Loucy (cell line): ENCODE data around the gene BRAF.

Source experiments
- H2AFZ ChIP-seq: fragments of 200-600 bp; sonication (generic); 2 replicates; pipeline ENCODE4 v1.6.0; 2016; ENCODE audit warnings: antibody characterized with exemption, mild to moderate bottlenecking, low read length, moderate library complexity
- H3F3A ChIP-seq: fragments of 200-600 bp; 2 replicates; pipeline ENCODE4 v1.6.0; 2016; ENCODE audit warnings: antibody characterized with exemption, low read depth, mild to moderate bottlenecking
- H3K27me3 ChIP-seq: fragments of 200-600 bp; sonication (generic); 2 replicates; pipeline ENCODE4 v1.6.1; 2014; ENCODE audit warnings: low read length, mild to moderate bottlenecking; ENCODE audit not compliant: insufficient read depth, poor library complexity, severe bottlenecking
- H3K36me3 ChIP-seq: fragments of 200-600 bp; sonication (generic); 2 replicates; pipeline ENCODE4 v1.6.1; 2016; ENCODE audit warnings: low read length; ENCODE audit not compliant: insufficient read depth
- H3K4me1 ChIP-seq: fragments of 200-600 bp; sonication (generic); 2 replicates; pipeline ENCODE4 v1.5.1; 2014; ENCODE audit warnings: low read length, mild to moderate bottlenecking; ENCODE audit not compliant: insufficient read depth, poor library complexity, severe bottlenecking
- H3K4me2 ChIP-seq: fragments of 200-600 bp; sonication (generic); 2 replicates; pipeline ENCODE4 v1.6.0; 2014; ENCODE audit warnings: antibody characterized with exemption, low read length, low read depth, mild to moderate bottlenecking; ENCODE audit not compliant: poor library complexity, severe bottlenecking
- H3K4me3 ChIP-seq: fragments of 200-600 bp; sonication (generic); 2 replicates; pipeline ENCODE4 v1.5.1; 2014; ENCODE audit warnings: low read length, mild to moderate bottlenecking, mixed read lengths; ENCODE audit not compliant: poor library complexity, severe bottlenecking
- H3K79me2 ChIP-seq: fragments of 200-600 bp; sonication (generic); 2 replicates; pipeline ENCODE4 v1.6.1; 2014; ENCODE audit warnings: low read length; ENCODE audit not compliant: insufficient read depth
- H3K9ac ChIP-seq: fragments of 200-600 bp; sonication (generic); 2 replicates; pipeline ENCODE4 v1.6.0; 2014; ENCODE audit warnings: mild to moderate bottlenecking, low read depth, low read length, moderate library complexity; ENCODE audit not compliant: poor library complexity, severe bottlenecking
- H3K9me2 ChIP-seq: fragments of 200-600 bp; sonication (generic); replicated peaks from 2 replicates; pipeline ENCODE4 v1.6.1; 2016; ENCODE audit warnings: low read depth, low read length, mixed read lengths
- H3K9me3 ChIP-seq: fragments of 200-600 bp; sonication (generic); 2 replicates; pipeline ENCODE4 v1.6.1; 2014; ENCODE audit warnings: mild to moderate bottlenecking, antibody characterized with exemption, low read length, low read depth; ENCODE audit not compliant: insufficient read depth
- H4K20me1 ChIP-seq: fragments of 200-600 bp; sonication (generic); 2 replicates; pipeline ENCODE4 v1.6.0; 2014; ENCODE audit warnings: antibody characterized with exemption, low read length, mild to moderate bottlenecking; ENCODE audit not compliant: insufficient read depth, poor library complexity, severe bottlenecking
- EZH2phosphoT487 ChIP-seq: fragments of 200-600 bp; IDR thresholded peaks from 2 replicates; pipeline ENCODE4 v1.6.1; 2018; ENCODE audit warnings: antibody characterized with exemption, mild to moderate bottlenecking, moderate library complexity, borderline replicate concordance
- TF ChIP-seq, protein P1 (sequence below): fragments of 200-600 bp; sonication (generic); conservative IDR thresholded peaks from 2 replicates; pipeline ENCODE4 v1.5.1; 2014; ENCODE audit warnings: mild to moderate bottlenecking, antibody characterized with exemption, low read length

The BRAF gene

DNA sequence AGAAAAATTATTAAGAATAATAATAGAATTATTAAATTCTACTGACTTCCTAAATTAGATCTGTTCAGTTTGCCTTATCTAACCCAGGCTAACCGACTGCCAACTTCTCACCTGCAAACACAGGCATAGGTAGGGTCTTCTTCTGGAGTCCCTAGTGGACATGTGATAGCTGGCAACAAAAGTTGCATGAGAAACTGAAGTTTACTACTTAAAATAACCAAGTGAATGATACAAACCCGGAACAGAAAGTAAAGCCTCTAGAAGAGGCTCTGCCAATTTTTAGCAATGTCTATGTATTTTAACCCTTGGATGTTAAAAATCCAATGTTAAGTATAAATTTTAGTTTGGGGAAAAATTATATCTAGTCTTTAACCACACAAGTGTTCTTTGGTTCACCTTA lies 190.6 kb downstream of the BRAF start:
- Histone ChIP-seq H2AFZ (no peak overlapping the region), H4K20me1 (no peaks in the 10 kb centered on the region), H3K4me1 (no peaks in the 10 kb centered on the region), H3K4me3 (no peak overlapping the region), H3K9me3 (no peaks in the 10 kb centered on the region), H3K27me3 (no peaks in the 10 kb centered on the region), H3K4me2 (no peak overlapping the region), H3F3A (no peaks in the 10 kb centered on the region), H3K9ac (no peak overlapping the region), H3K9me2 (no peaks in the 10 kb centered on the region), H3K36me3 (peaks cover 15% of the 10 kb centered on the region), H3K79me2 (no peaks in the 10 kb centered on the region)
- TF ChIP-seq, protein P1, sequence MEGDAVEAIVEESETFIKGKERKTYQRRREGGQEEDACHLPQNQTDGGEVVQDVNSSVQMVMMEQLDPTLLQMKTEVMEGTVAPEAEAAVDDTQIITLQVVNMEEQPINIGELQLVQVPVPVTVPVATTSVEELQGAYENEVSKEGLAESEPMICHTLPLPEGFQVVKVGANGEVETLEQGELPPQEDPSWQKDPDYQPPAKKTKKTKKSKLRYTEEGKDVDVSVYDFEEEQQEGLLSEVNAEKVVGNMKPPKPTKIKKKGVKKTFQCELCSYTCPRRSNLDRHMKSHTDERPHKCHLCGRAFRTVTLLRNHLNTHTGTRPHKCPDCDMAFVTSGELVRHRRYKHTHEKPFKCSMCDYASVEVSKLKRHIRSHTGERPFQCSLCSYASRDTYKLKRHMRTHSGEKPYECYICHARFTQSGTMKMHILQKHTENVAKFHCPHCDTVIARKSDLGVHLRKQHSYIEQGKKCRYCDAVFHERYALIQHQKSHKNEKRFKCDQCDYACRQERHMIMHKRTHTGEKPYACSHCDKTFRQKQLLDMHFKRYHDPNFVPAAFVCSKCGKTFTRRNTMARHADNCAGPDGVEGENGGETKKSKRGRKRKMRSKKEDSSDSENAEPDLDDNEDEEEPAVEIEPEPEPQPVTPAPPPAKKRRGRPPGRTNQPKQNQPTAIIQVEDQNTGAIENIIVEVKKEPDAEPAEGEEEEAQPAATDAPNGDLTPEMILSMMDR, result no peak
- TF ChIP-seq EZH2phosphoT487, result no peak

DNA sequence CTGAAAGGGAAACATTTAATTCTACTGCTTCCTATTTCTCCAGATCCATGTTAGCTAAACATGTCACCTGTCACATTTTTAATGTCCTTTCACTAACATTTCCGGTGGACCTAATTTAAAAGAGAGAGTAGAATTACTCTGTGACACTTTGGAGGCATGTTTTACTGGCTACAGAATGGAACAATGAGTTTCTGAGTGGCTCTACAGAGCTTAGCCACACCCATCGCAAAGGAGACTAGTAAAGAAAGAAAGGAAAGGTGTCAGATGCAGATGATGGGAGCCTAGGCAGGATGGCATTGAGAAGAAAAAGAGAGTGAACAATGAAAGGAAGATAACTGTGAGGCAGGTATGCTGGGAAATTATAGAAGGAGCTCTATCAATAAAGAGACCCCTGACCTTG lies 192.3 kb downstream of the BRAF start:
- TF ChIP-seq EZH2phosphoT487, result no peak
- no peaks in the 10 kb centered on the region for H3K27me3 ChIP-seq

DNA sequence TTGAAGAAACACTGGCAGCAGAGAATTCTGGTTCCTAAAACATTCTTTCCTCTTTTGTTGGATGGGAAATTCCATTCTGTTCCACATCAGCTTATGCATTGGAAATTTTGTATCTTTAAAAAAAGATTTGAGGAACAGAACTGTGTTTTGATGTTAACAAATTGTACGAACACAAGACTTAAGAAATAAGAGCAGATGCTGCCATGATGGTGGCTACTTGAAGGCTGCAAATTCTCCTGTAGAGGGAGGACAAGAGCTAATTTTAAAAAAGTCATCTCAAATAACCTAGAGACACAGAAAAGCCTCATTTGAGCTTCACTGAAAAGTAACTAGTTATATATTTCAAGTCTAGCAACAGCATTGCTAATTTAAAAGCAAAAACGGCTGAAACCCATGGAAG lies 198.4 kb downstream of the BRAF start:
- TF ChIP-seq, protein P1, result peak; percentile 60
- TF ChIP-seq EZH2phosphoT487, result no peak
- Histone ChIP-seq H3K9me2 (no peaks in the 10 kb centered on the region), H3K9me3 (no peaks in the 10 kb centered on the region), H3K4me3 (no peak overlapping the region), H3K4me1 (no peaks in the 10 kb centered on the region), H3K36me3 (no peaks in the 10 kb centered on the region; the same call in 1 of the 2 replicates), H2AFZ (no peak overlapping the region), H4K20me1 (no peaks in the 10 kb centered on the region), H3K4me2 (no peak overlapping the region), H3K9ac (no peak overlapping the region), H3F3A (no peaks in the 10 kb centered on the region), H3K79me2 (no peaks in the 10 kb centered on the region), H3K27me3 (no peaks in the 10 kb centered on the region)

More for the DNA sequence above, 192.3 kb downstream of the BRAF start:
- Histone ChIP-seq H3K9ac (no peak overlapping the region), H3K9me3 (no peaks in the 10 kb centered on the region), H3K36me3 (0 out of 2 replicates have a peak, but pooled peaks cover 5% of the 10 kb centered on the region), H3K9me2 (no peaks in the 10 kb centered on the region), H4K20me1 (no peaks in the 10 kb centered on the region), H3F3A (no peaks in the 10 kb centered on the region), H3K4me3 (no peak overlapping the region), H3K4me2 (no peak overlapping the region), H3K79me2 (no peaks in the 10 kb centered on the region), H2AFZ (no peak overlapping the region), H3K4me1 (no peaks in the 10 kb centered on the region)

DNA sequence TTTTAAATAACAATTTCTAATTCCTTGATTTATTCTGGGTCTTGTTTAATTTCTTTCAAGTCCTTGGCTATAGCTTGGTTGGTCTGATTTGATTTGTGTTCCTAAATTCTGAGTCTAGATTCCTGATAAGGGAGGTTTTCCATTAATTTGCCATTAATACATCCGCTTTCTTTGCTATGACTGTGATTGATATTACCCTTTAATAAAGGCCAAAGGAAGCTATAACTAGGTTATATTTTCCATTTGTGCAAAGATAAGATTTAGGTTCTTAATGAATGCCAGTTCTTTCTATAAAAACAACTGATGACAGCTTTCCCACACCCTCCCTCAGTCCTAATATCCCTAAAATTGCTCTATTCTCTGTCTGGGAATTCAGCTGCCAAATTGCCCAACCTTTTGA lies 200.0 kb downstream of the BRAF start:
- no peak for TF ChIP-seq EZH2phosphoT487
- TF ChIP-seq, protein P1, result no peak
- H3K79me2 ChIP-seq, result no peaks in the 10 kb centered on the region
- H3K36me3 ChIP-seq, result no peaks in the 10 kb centered on the region; the same call in 1 of the 2 replicates
- H3K9me2 ChIP-seq, result no peaks in the 10 kb centered on the region
- H3K9ac ChIP-seq, result no peak overlapping the region
- H3K27me3 ChIP-seq, result no peaks in the 10 kb centered on the region
- no peak overlapping the region for H2AFZ ChIP-seq
- peaks cover 6% of the 10 kb centered on the region for H3K4me1 ChIP-seq
- H4K20me1 ChIP-seq, result no peaks in the 10 kb centered on the region
- H3K4me3 ChIP-seq, result no peak overlapping the region
- no peaks in the 10 kb centered on the region for H3K9me3 ChIP-seq
- H3K4me2 ChIP-seq, result no peak overlapping the region
- no peaks in the 10 kb centered on the region for H3F3A ChIP-seq
